Gastroesophageal sphincter (tissue), 4 donors: ENCODE data around the gene WDR81. TPM values are rescaled to one million over a fixed set of nuclear protein-coding genes. Genes with fewer than 3 reads are reported as not detected.
A peak's percentile ranks its signal among the peaks of the same experiment; 100 is the strongest.

ENCODE experiments used
- ATAC-seq: fragments of 150-250 bp; one replicate; pipeline ENCODE4 v1.9.1; 2016; ENCODE audit warnings: mild to moderate bottlenecking, moderate library complexity
- H3K27ac ChIP-seq, 4 donors: fragments of 200-600 bp; sonication (generic) in 3 of 4; 1 replicate in 3 of 4; 2 replicates in 1 of 4; pipeline ENCODE4 v1.5.1; 2016 to 2019
- H3K27me3 ChIP-seq: fragments of 200-600 bp; sonication (generic); one replicate; pipeline ENCODE4 v1.5.1; 2019
- H3K36me3 ChIP-seq, 2 donors: fragments of 200-600 bp; sonication (generic); one replicate each; pipeline ENCODE4 v1.5.1; 2019; ENCODE audit warnings: control low read depth in 1 of 2
- H3K4me1 ChIP-seq, 3 donors: fragments of 200-600 bp; sonication (generic); 1 replicate in 2 of 3; 2 replicates in 1 of 3; pipeline ENCODE4 v1.5.1; 2016 to 2019; ENCODE audit warnings: control low read depth in 2 of 3
- H3K4me3 ChIP-seq, 2 donors: fragments of 200-600 bp; sonication (generic); one replicate each; pipeline ENCODE4 v1.5.1; 2019; ENCODE audit warnings: mild to moderate bottlenecking in 1 of 2, moderate library complexity in 1 of 2
- H3K9me3 ChIP-seq, 3 donors: fragments of 200-600 bp; sonication (generic); one replicate each; pipeline ENCODE4 v1.5.1; 2017 to 2019; ENCODE audit warnings: control low read depth in 2 of 3
- EP300 ChIP-seq: sonication (generic); formaldehyde crosslinking; IDR thresholded peaks from one replicate; pipeline ENCODE4 v1.6.1; 2017; ENCODE audit warnings: antibody characterized with exemption, mild to moderate bottlenecking
- POLR2A ChIP-seq, 2 donors: fragments of 450-650 bp; IDR thresholded peaks; one replicate each; pipeline ENCODE4 v1.6.1; 2017; ENCODE audit warnings: antibody characterized with exemption in 2 of 2, mild to moderate bottlenecking in 2 of 2, moderate library complexity in 1 of 2
- POLR2AphosphoS5 ChIP-seq: sonication (generic); formaldehyde crosslinking; IDR thresholded peaks from one replicate; pipeline ENCODE4 v1.6.1; 2017; ENCODE audit warnings: antibody characterized with exemption
- WGBS, 2 donors: methylation state at CpG; one replicate each; pipeline ENCODE4 v1.1.5; 2018; ENCODE audit warnings: low coverage in 1 of 2; 5-methylcytosine and 5-hydroxymethylcytosine counted together
- total RNA-seq, 4 donors: library from RNA; depleted of rRNA; stranded (reverse); fragments of >200 nt; gene quantifications; one replicate each; pipeline ENCODE4 v1.1.0, GENCODE V29; 2016
- TF ChIP-seq, protein P1 (sequence below), 4 experiments: fragments of 200-600 bp in 2 of 4; fragments of 450-650 bp in 2 of 4; sonication (generic) in 1 of 4; IDR thresholded peaks; one replicate each; pipeline ENCODE4 v1.5.1; 2017 to 2019; ENCODE audit warnings: antibody characterized with exemption in 4 of 4, mild to moderate bottlenecking in 2 of 4, moderate library complexity in 2 of 4

WDR81 gene
- total RNA-seq, 4 donors from 2014 or later: 21.8 to 44.1 (median 32.2) TPM

DNA sequence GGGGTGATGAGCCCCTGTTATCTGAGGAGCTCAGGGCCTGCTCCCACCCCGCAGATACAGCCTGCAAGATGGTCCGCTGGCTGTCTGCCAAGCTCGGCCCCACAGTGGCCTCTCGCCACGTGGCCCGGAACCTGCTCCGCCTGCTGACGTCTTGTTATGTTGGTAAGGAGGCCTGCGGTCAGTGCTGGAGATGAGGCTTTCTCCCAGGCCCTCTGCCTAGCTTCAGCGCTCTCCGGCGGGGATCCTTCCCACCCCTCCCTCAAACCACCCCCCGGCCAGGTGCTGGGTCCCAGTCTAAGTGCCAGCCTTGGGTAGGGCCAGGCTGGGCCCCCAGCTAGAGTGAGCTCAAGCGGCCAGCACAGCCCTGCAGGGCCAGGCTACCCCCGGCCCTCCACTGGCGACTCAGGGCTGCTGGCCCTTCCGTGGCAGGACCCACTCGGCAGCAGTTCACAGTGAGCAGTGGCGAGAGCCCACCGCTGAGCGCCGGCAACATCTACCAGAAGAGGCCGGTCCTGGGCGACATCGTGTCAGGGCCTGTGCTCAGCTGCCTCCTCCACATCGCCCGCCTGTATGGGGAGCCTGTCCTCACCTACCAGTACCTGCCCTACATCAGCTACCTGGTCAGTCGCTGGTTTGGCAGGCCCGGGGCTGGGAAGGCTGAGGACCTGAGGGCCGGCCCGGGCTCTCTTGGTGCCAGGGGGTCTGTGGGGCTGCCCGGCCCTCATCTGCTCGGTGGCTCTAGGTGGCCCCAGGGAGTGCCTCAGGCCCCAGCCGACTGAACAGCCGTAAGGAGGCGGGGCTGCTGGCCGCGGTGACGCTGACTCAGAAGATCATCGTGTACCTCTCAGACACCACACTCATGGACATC lies 6.1 kb downstream of the WDR81 start:
- WGBS, 2 donors: 0% methylated on average over 1 of the region's 40 CpGs; no CpG with 5 or more reads in 1 of the 2 donors
- Histone ChIP-seq H3K4me3 (peak overlapping the region in 1 of 2 donors; percentile 28), H3K9me3 (no peaks in the 10 kb centered on the region), H3K27ac (peak overlapping the region; percentile 8 to 88 (median 70)), H3K36me3 (peaks cover 0 to 96% of the 10 kb centered on the region in 2 donors), H3K27me3 (no peaks in the 10 kb centered on the region), H3K4me1 (peaks cover 0 to 64% (median 9%) of the 10 kb centered on the region in 3 donors)
- TF ChIP-seq, protein P1, sequence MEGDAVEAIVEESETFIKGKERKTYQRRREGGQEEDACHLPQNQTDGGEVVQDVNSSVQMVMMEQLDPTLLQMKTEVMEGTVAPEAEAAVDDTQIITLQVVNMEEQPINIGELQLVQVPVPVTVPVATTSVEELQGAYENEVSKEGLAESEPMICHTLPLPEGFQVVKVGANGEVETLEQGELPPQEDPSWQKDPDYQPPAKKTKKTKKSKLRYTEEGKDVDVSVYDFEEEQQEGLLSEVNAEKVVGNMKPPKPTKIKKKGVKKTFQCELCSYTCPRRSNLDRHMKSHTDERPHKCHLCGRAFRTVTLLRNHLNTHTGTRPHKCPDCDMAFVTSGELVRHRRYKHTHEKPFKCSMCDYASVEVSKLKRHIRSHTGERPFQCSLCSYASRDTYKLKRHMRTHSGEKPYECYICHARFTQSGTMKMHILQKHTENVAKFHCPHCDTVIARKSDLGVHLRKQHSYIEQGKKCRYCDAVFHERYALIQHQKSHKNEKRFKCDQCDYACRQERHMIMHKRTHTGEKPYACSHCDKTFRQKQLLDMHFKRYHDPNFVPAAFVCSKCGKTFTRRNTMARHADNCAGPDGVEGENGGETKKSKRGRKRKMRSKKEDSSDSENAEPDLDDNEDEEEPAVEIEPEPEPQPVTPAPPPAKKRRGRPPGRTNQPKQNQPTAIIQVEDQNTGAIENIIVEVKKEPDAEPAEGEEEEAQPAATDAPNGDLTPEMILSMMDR (IDR thresholded peaks at IDR 0.05): no peak
- TF ChIP-seq POLR2AphosphoS5 (peak; percentile 46), POLR2A (IDR thresholded peaks at IDR 0.05) (peak in 1 of 2 donors; percentile 19), EP300 (no peak)
- ATAC-seq: peak; percentile 82

DNA sequence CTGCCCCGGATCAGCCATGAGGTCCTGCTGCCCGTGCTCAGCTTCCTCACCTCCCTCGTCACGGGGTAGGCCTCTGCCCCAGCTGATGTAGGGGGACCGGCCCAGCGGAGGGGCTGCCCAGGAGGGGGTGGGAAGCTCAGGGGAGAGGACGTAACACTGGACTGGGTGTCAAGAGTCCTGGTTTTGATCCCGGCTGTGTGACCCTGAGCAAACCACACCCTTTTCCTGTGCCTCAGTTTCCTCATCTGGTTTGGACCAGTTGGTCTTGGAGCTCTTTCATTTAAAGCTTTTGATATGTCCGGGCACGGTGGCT lies 6.6 kb downstream of the WDR81 start:
- TF ChIP-seq POLR2A (IDR thresholded peaks at IDR 0.05): no peak
- no peak for TF ChIP-seq POLR2AphosphoS5
- TF ChIP-seq EP300: no peak
- TF ChIP-seq, protein P1 (IDR thresholded peaks at IDR 0.05): no peak
- no peak for ATAC-seq
- Histone ChIP-seq H3K4me1 (peaks cover 0 to 64% (median 8%) of the 10 kb centered on the region in 3 donors), H3K9me3 (no peaks in the 10 kb centered on the region), H3K27me3 (no peaks in the 10 kb centered on the region), H3K4me3 (no peak overlapping the region), H3K36me3 (peaks cover 0 to 96% of the 10 kb centered on the region in 2 donors), H3K27ac (peak overlapping the region in 3 of 4 donors; percentile 66 to 88 (median 74))
- 89 to 100% methylated on average over 2 to 8 of the region's 10 CpGs for WGBS, 2 donors

DNA sequence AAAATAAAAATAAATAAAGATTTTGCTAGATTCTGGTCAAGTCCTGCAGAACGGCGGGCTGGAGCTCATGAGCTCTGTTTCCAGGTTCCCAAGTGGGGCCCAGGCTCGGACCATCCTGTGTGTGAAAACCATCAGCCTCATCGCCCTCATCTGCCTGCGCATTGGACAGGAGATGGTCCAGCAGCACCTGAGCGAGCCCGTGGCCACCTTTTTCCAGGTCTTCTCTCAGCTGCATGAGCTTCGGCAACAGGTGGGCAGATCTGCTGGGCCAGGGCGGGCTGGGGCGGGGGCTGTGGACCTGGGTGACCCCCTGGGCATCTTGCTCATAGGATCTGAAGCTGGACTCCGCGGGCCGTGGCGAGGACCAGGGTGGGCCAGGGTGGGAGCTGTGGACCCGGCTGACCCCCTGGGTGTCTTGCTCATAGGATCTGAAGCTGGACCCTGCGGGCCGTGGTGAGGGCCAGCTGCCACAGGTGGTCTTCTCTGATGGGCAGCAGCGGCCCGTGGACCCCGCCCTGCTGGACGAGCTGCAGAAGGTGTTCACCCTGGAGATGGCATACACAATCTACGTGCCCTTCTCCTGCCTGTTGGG lies 7.8 kb downstream of the WDR81 start:
- no peak for ATAC-seq
- TF ChIP-seq, protein P1 (IDR thresholded peaks at IDR 0.05): no peak
- TF ChIP-seq POLR2A (IDR thresholded peaks at IDR 0.05): no peak
- no peak for TF ChIP-seq EP300
- no peak for TF ChIP-seq POLR2AphosphoS5
- H3K27me3 ChIP-seq: no peaks in the 10 kb centered on the region
- no peaks in the 10 kb centered on the region for H3K9me3 ChIP-seq
- H3K4me3 ChIP-seq: no peak overlapping the region
- H3K4me1 ChIP-seq: peaks cover 0 to 64% (median 13%) of the 10 kb centered on the region in 3 donors
- 77 to 81% methylated on average over 3 to 5 of the region's 22 CpGs for WGBS, 2 donors
- peaks cover 0 to 96% of the 10 kb centered on the region in 2 donors for H3K36me3 ChIP-seq
- no peak overlapping the region for H3K27ac ChIP-seq

DNA sequence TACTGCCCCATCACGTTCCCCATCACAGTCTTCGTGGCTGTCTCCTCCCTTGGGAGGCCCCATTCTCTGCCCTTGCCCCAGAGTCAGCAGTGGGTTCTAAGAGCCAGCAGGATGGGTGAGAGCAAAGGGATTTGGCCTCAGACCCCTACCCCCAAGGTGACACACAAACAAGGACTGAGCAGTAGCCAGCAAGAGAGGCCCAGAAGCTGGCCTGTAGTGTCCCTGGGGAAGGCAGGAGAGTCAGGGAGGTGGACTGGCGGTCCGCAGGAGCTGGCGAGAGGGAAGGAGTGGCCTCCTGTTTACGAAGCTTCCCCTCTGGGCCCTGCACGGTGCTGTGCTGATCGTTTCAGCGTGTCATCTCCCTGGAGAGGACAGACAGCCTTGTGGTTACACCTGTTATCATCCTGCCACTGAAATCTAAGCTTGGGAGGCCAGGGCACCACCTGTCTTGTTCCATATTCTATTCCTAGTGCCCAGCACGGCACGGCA lies 8.4 kb downstream of the WDR81 start:
- TF ChIP-seq POLR2A (IDR thresholded peaks at IDR 0.05) (no peak), POLR2AphosphoS5 (no peak), EP300 (no peak)
- TF ChIP-seq, protein P1 (IDR thresholded peaks at IDR 0.05): no peak

More for the DNA sequence above, 8.4 kb downstream of the WDR81 start:
- Histone ChIP-seq H3K4me1 (peaks cover 0 to 60% (median 11%) of the 10 kb centered on the region in 3 donors), H3K36me3 (peaks cover 0 to 96% of the 10 kb centered on the region in 2 donors), H3K27ac (no peak overlapping the region), H3K9me3 (no peaks in the 10 kb centered on the region), H3K4me3 (no peak overlapping the region), H3K27me3 (no peaks in the 10 kb centered on the region)
- ATAC-seq: no peak
- WGBS, 2 donors: 74% methylated on average over 6 of the region's 11 CpGs; no CpG with 5 or more reads in 1 of the 2 donors
